KMS-11 (cell line): ENCODE data around the gene TOM1L1.

ENCODE experiments used
- H2AFZ ChIP-seq: fragments of 200-600 bp; sonication (generic); 2 replicates; pipeline ENCODE4 v1.6.1; 2016; ENCODE audit warnings: antibody characterized with exemption, mixed run types, low read depth
- H3K27ac ChIP-seq: fragments of 200-600 bp; sonication (generic); 2 replicates; pipeline ENCODE4 v1.6.1; 2016; ENCODE audit warnings: mild to moderate bottlenecking, mixed run types
- H3K27me3 ChIP-seq: fragments of 200-600 bp; sonication (generic); 2 replicates; pipeline ENCODE4 v1.6.1; 2017; ENCODE audit warnings: mild to moderate bottlenecking, low read depth, mixed run types, moderate library complexity; ENCODE audit not compliant: insufficient read depth
- H3K36me3 ChIP-seq: fragments of 200-600 bp; sonication (generic); 2 replicates; pipeline ENCODE4 v1.6.1; 2017; ENCODE audit warnings: mild to moderate bottlenecking, mixed run types; ENCODE audit not compliant: insufficient read depth
- H3K4me1 ChIP-seq: fragments of 200-600 bp; sonication (generic); 2 replicates; pipeline ENCODE4 v1.6.1; 2016; ENCODE audit warnings: mild to moderate bottlenecking, low read depth, mixed run types; ENCODE audit not compliant: poor library complexity, severe bottlenecking
- H3K4me2 ChIP-seq: fragments of 200-600 bp; sonication (generic); 2 replicates; pipeline ENCODE4 v1.7.0; 2016; ENCODE audit warnings: mild to moderate bottlenecking, mixed run types
- H3K4me3 ChIP-seq: fragments of 200-600 bp; sonication (generic); IDR thresholded peaks from 2 replicates; pipeline ENCODE4 v1.6.1; 2017; ENCODE audit warnings: low read depth, low read length, mixed read lengths; ENCODE audit not compliant: insufficient read depth
- H3K79me2 ChIP-seq: fragments of 200-600 bp; sonication (generic); 2 replicates; pipeline ENCODE4 v1.6.1; 2016; ENCODE audit warnings: low read depth, mixed run types; ENCODE audit not compliant: insufficient read depth
- H3K9ac ChIP-seq: fragments of 200-600 bp; sonication (generic); 2 replicates; pipeline ENCODE4 v1.6.1; 2016; ENCODE audit warnings: mild to moderate bottlenecking, mixed run types
- H4K20me1 ChIP-seq: fragments of 200-600 bp; sonication (generic); 2 replicates; pipeline ENCODE4 v1.6.1; 2016; ENCODE audit warnings: mild to moderate bottlenecking, mixed run types; ENCODE audit not compliant: insufficient read depth
- CTCF ChIP-seq: fragments of 200-600 bp; sonication (generic); conservative IDR thresholded peaks from 2 replicates; pipeline ENCODE4 v1.6.1; 2017; ENCODE audit warnings: low read depth, mild to moderate bottlenecking, antibody characterized with exemption, low read length, moderate library complexity, mixed read lengths

The TOM1L1 gene

GRCh38 chr17:54899721-54900456 lies 763 bp upstream of the TOM1L1 start:
- no peak for TF ChIP-seq CTCF
- H3K27me3 ChIP-seq: no peaks in the 10 kb centered on the region
- no peaks in the 10 kb centered on the region for H4K20me1 ChIP-seq
- H3K27ac ChIP-seq: no peak overlapping the region
- no peak overlapping the region for H3K9ac ChIP-seq
- H2AFZ ChIP-seq: no peak overlapping the region
- no peak overlapping the region for H3K4me3 ChIP-seq
- no peaks in the 10 kb centered on the region for H3K36me3 ChIP-seq
- no peaks in the 10 kb centered on the region for H3K4me1 ChIP-seq
- no peaks in the 10 kb centered on the region for H3K79me2 ChIP-seq
- H3K4me2 ChIP-seq: no peak overlapping the region

GRCh38 chr17:54901230-54901822 lies 674 bp downstream of the TOM1L1 start:
- Histone ChIP-seq H3K36me3 (no peaks in the 10 kb centered on the region), H4K20me1 (no peaks in the 10 kb centered on the region), H3K27ac (no peak overlapping the region), H3K27me3 (no peaks in the 10 kb centered on the region), H3K9ac (no peak overlapping the region), H3K4me3 (no peak overlapping the region), H3K4me1 (no peaks in the 10 kb centered on the region), H3K79me2 (no peaks in the 10 kb centered on the region), H2AFZ (no peak overlapping the region), H3K4me2 (no peak overlapping the region)
- TF ChIP-seq CTCF: no peak

DNA sequence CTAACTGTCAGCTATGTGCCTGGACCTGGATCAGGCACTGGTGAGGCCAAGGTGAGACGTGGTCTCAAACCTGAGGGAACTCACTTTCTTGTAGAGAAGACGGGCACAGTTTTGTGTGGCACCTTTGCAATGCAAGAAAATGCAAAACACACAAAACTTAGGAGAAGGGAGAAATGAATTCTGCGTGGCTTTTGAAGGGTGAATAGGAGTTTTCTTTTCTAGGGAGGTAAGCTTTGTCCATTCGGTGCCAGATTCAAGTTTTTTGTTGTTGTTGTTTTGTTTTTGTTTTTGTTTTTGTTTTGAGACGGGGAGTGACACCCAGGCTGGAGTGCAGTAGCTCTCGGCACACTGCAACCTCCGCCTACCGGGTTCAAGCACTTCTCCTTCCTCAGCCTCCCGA lies 1.4 kb downstream of the TOM1L1 start:
- Histone ChIP-seq H4K20me1 (no peaks in the 10 kb centered on the region), H3K79me2 (no peaks in the 10 kb centered on the region), H2AFZ (no peak overlapping the region), H3K9ac (no peak overlapping the region), H3K27me3 (no peaks in the 10 kb centered on the region), H3K4me3 (no peak overlapping the region), H3K4me2 (no peak overlapping the region), H3K4me1 (no peaks in the 10 kb centered on the region), H3K36me3 (no peaks in the 10 kb centered on the region), H3K27ac (no peak overlapping the region)
- no peak for TF ChIP-seq CTCF

DNA sequence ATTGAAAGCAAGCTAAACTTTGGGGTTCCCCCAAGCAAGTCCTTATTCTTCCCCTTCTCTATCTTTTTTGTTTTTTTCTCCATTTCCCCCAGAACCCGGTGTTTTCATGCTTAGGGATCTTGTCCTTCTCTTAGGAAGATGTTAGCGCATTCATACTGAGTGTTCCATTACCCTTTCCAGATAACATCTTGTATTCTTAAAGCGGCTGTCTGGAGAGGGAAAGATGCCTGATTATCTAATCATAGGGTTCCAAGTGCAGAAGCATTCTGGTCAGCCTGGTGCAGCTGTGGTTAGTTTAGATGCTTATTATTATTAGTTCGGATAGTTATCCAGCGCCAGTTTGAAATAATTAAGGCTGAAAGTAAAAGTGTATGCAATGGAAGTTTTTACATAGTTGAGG lies 2.0 kb downstream of the TOM1L1 start:
- Histone ChIP-seq H2AFZ (no peak overlapping the region), H3K4me3 (no peak overlapping the region), H3K36me3 (no peaks in the 10 kb centered on the region), H3K79me2 (no peaks in the 10 kb centered on the region), H4K20me1 (no peaks in the 10 kb centered on the region), H3K9ac (no peak overlapping the region), H3K27ac (no peak overlapping the region), H3K4me1 (no peaks in the 10 kb centered on the region), H3K27me3 (no peaks in the 10 kb centered on the region), H3K4me2 (no peak overlapping the region)
- TF ChIP-seq CTCF: no peak
